HepG2 (cell line): ENCODE measurements around the gene AHCYL1. TPM values are rescaled to one million over a fixed set of nuclear protein-coding genes. Genes with fewer than 3 reads are reported as not detected.

Experiments used
- ARNT ChIP-seq: fragments of 450-650 bp; IDR thresholded peaks from 2 replicates; pipeline ENCODE4 v1.6.1; 2017
- ATRX ChIP-seq: sonication (generic); formaldehyde crosslinking; IDR thresholded peaks from 2 replicates; pipeline ENCODE4 v1.4.0; 2020; ENCODE audit warnings: missing genetic modification reagents, borderline replicate concordance
- GLI4 ChIP-seq: sonication (generic); formaldehyde crosslinking; IDR thresholded peaks from 2 replicates; pipeline ENCODE4 v1.5.1; 2020; ENCODE audit warnings: missing genetic modification reagents, mild to moderate bottlenecking, moderate library complexity, borderline replicate concordance
- HNRNPL ChIP-seq: fragments of 200-400 bp; formaldehyde crosslinking; IDR thresholded peaks from 2 replicates; pipeline ENCODE4 v1.6.1; 2017; ENCODE audit warnings: mild to moderate bottlenecking, low read depth, low read length
- KDM2A ChIP-seq: sonication (generic); formaldehyde crosslinking; IDR thresholded peaks from 2 replicates; pipeline ENCODE4 v1.4.0; 2020; ENCODE audit warnings: low read depth, missing genetic modification reagents, borderline replicate concordance
- LCORL ChIP-seq, 2 experiments: fragments of 450-650 bp in 1 of 2; sonication (generic) in 1 of 2; formaldehyde crosslinking in 1 of 2; IDR thresholded peaks; 2 replicates each; pipeline versions ENCODE4 v1.5.0 to v1.6.1; 2017 to 2020; ENCODE audit warnings: antibody characterized with exemption in 1 of 2, missing genetic modification reagents in 1 of 2
- MAX ChIP-seq: IDR thresholded peaks from 2 replicates; pipeline ENCODE4 v1.6.1; 2012; ENCODE audit warnings: inconsistent platforms
- NBN ChIP-seq: fragments of 450-650 bp; conservative IDR thresholded peaks from 2 replicates; pipeline ENCODE4 v1.6.1; 2017
- NR2F6 ChIP-seq, 2 experiments: IDR thresholded peaks; 2 replicates each; pipeline ENCODE4 v1.6.1; 2016; ENCODE audit warnings: antibody characterized with exemption in 1 of 2, mild to moderate bottlenecking in 1 of 2
- POLR2A ChIP-seq, 2 experiments: IDR thresholded peaks; 2 replicates each; pipeline ENCODE4 v1.6.1; 2011; ENCODE audit warnings: low read depth in 2 of 2, low read length in 2 of 2, mild to moderate bottlenecking in 1 of 2, moderate library complexity in 1 of 2; ENCODE audit not compliant: insufficient read depth in 1 of 2
- SRF ChIP-seq: IDR thresholded peaks from 2 replicates; pipeline ENCODE4 v1.6.1; 2011; ENCODE audit warnings: mild to moderate bottlenecking, low read depth, low read length, moderate library complexity
- STAG1 ChIP-seq: sonication (generic); formaldehyde crosslinking; IDR thresholded peaks from 2 replicates; pipeline ENCODE4 v1.4.0; 2020; ENCODE audit warnings: missing genetic modification reagents
- TEAD3 ChIP-seq: optimal IDR thresholded peaks from 2 replicates; pipeline ENCODE3; 2016; ENCODE audit warnings: borderline replicate concordance
- TOPORS ChIP-seq: sonication (generic); formaldehyde crosslinking; IDR thresholded peaks from 2 replicates; pipeline ENCODE4 v1.8.0; 2023; ENCODE audit warnings: mild to moderate bottlenecking, missing genetic modification reagents
- XRCC5 ChIP-seq: fragments of 200-400 bp; formaldehyde crosslinking; optimal IDR thresholded peaks from 2 replicates; pipeline ENCODE3; 2017; ENCODE audit warnings: mild to moderate bottlenecking, low read length
- ZFP36L2 ChIP-seq: sonication (generic); formaldehyde crosslinking; IDR thresholded peaks from 2 replicates; pipeline ENCODE4 v1.4.0; 2020; ENCODE audit warnings: missing genetic modification reagents
- ZFP91 ChIP-seq: sonication (generic); formaldehyde crosslinking; IDR thresholded peaks from 2 replicates; pipeline ENCODE4 v1.9.0; 2022; ENCODE audit warnings: missing genetic modification reagents, mild to moderate bottlenecking, borderline replicate concordance
- ZNF263 ChIP-seq: sonication (generic); formaldehyde crosslinking; IDR thresholded peaks from 2 replicates; pipeline ENCODE4 v1.4.0; 2020; ENCODE audit warnings: missing genetic modification reagents
- ZNF549 ChIP-seq: sonication (generic); formaldehyde crosslinking; IDR thresholded peaks from 2 replicates; pipeline ENCODE4 v1.5.0; 2020; ENCODE audit warnings: missing genetic modification reagents
- ZNF7 ChIP-seq: IDR thresholded peaks from 2 replicates; pipeline ENCODE4 v1.6.1; 2016; ENCODE audit warnings: missing biosample characterization, missing genetic modification reagents
- ZSCAN22 ChIP-seq: sonication (generic); formaldehyde crosslinking; IDR thresholded peaks from 2 replicates; pipeline ENCODE4 v1.4.0; 2020; ENCODE audit warnings: mild to moderate bottlenecking, missing genetic modification reagents
- ZSCAN31 ChIP-seq: sonication (generic); formaldehyde crosslinking; IDR thresholded peaks from 2 replicates; pipeline ENCODE4 v1.5.0; 2020; ENCODE audit warnings: low read depth, mild to moderate bottlenecking, missing genetic modification reagents
- polyA plus RNA-seq, 8 experiments: library from polyadenylated mRNA; depleted of rRNA in 3 of 8; stranded (reverse) in 7 of 8; unstranded in 1 of 8; fragments of >200 nt; fragmentation: Illumina TruSeq in 4 of 8; extraction: Trizol in 4 of 8; gene quantifications; 2 replicates each; pipeline versions ENCODE4 v1.2.1 to v1.2.3, GENCODE V29; 2011 to 2016; ENCODE audit warnings: low read depth in 4 of 8, missing spikeins in 1 of 8, mixed read lengths in 1 of 8; ENCODE audit not compliant: insufficient read depth in 1 of 8
- total RNA-seq, 5 experiments: library from RNA; depleted of rRNA; stranded (reverse); fragments of >200 nt; fragmentation: Illumina TruSeq; extraction: Trizol; gene quantifications; 2 replicates each; pipeline ENCODE4 v1.2.3, GENCODE V29; 2016; ENCODE audit warnings: low read depth in 1 of 5
- TF ChIP-seq, protein P1 (sequence below): sonication (generic); formaldehyde crosslinking; IDR thresholded peaks from 2 replicates; pipeline ENCODE4 v1.5.0; 2020; ENCODE audit warnings: mild to moderate bottlenecking, missing genetic modification reagents, moderate library complexity
- TF ChIP-seq, protein P2 (sequence below): sonication (generic); formaldehyde crosslinking; IDR thresholded peaks from 2 replicates; pipeline ENCODE4 v1.9.0; 2022; ENCODE audit warnings: low read depth, missing genetic modification reagents
- TF ChIP-seq, protein P3 (sequence below): sonication (generic); formaldehyde crosslinking; IDR thresholded peaks from 2 replicates; pipeline ENCODE4 v1.5.1; 2020; ENCODE audit warnings: missing genetic modification reagents, mild to moderate bottlenecking, borderline replicate concordance

Gene AHCYL1
- total and polyA plus RNA-seq, 2 of the 13 experiments (the other 11 are each of a cell fraction or from before 2014, with no cell fraction given) = 40.9 to 76.3 TPM

GRCh38 chr1:109980324-109981003 is 4.1 kb upstream of the AHCYL1 start (continued):
- TF ChIP-seq, protein P1, sequence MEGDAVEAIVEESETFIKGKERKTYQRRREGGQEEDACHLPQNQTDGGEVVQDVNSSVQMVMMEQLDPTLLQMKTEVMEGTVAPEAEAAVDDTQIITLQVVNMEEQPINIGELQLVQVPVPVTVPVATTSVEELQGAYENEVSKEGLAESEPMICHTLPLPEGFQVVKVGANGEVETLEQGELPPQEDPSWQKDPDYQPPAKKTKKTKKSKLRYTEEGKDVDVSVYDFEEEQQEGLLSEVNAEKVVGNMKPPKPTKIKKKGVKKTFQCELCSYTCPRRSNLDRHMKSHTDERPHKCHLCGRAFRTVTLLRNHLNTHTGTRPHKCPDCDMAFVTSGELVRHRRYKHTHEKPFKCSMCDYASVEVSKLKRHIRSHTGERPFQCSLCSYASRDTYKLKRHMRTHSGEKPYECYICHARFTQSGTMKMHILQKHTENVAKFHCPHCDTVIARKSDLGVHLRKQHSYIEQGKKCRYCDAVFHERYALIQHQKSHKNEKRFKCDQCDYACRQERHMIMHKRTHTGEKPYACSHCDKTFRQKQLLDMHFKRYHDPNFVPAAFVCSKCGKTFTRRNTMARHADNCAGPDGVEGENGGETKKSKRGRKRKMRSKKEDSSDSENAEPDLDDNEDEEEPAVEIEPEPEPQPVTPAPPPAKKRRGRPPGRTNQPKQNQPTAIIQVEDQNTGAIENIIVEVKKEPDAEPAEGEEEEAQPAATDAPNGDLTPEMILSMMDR (CRISPR knock-in tag) = peak; percentile 89
- TF ChIP-seq MAX (no peak), NR2F6 (IDR thresholded peaks at IDR 0.05) (no peak), NR2F6 (CRISPR knock-in tag; IDR thresholded peaks at IDR 0.05) (no peak; the same call in 1 of the 2 replicates), ZNF263 (CRISPR knock-in tag) (0 out of 2 replicates have a peak, but pooled peaks have one; percentile 62), ATRX (no peak), STAG1 (CRISPR knock-in tag) (peak; percentile 95), NBN (no peak), TOPORS (CRISPR knock-in tag) (no peak), GLI4 (no peak), TEAD3 (CRISPR knock-in tag) (peak; percentile 17), ZSCAN22 (no peak), SRF (no peak), XRCC5 (peak; percentile 45), ARNT (no peak), ZNF549 (no peak), LCORL (IDR thresholded peaks at IDR 0.05) (no peak), LCORL (CRISPR knock-in tag; IDR thresholded peaks at IDR 0.05) (0 out of 2 replicates have a peak, but pooled peaks have one; percentile 47), ZSCAN31 (CRISPR knock-in tag) (no peak), ZNF7 (CRISPR knock-in tag) (no peak), ZFP91 (CRISPR knock-in tag) (0 out of 2 replicates have a peak, but pooled peaks have one; percentile 32), HNRNPL (peak; percentile 91), KDM2A (peak; percentile 35; the same call in 1 of the 2 replicates), POLR2A (IDR thresholded peaks at IDR 0.05; ENCODE audit: insufficient read depth in 1 of 2, low read depth in 2 of 2, low read length in 2 of 2) (no peak), ZFP36L2 (no peak)
- TF ChIP-seq, protein P2, sequence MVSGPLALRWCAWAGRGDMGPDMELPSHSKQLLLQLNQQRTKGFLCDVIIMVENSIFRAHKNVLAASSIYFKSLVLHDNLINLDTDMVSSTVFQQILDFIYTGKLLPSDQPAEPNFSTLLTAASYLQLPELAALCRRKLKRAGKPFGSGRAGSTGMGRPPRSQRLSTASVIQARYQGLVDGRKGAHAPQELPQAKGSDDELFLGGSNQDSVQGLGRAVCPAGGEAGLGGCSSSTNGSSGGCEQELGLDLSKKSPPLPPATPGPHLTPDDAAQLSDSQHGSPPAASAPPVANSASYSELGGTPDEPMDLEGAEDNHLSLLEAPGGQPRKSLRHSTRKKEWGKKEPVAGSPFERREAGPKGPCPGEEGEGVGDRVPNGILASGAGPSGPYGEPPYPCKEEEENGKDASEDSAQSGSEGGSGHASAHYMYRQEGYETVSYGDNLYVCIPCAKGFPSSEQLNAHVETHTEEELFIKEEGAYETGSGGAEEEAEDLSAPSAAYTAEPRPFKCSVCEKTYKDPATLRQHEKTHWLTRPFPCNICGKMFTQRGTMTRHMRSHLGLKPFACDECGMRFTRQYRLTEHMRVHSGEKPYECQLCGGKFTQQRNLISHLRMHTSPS (CRISPR knock-in tag) = peak; percentile 53; the same call in 1 of the 2 replicates
- TF ChIP-seq, protein P3, sequence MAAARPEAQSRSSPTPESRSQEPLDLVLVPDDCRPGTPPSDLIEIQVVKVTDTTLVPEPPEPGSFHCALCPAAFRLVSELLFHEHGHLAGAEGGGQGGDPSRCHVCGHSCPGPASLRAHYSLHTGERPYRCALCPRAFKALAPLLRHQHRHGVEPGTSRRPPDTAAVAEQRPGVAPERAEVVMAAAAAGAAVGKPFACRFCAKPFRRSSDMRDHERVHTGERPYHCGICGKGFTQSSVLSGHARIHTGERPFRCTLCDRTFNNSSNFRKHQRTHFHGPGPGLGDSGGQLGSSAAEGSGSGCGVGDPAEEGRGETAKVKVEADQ (CRISPR knock-in tag) = no peak
